Fibroblast of lung (primary cell): Measurements from ENCODE around the gene ANO4. TPM values are rescaled to one million over a fixed set of nuclear protein-coding genes. Genes with fewer than 3 reads are reported as not detected.

Experiments
- DNase-seq, 2 donors: peaks; one replicate each; pipeline versions ENCODE4 v3.0.0 to v3.0.0-alpha.2; 2010; ENCODE audit warnings: low read depth in 2 of 2
- H2AFZ ChIP-seq: 2 replicates; pipeline ENCODE4 v1.5.1; 2012; ENCODE audit warnings: low read length, control low read depth, inconsistent platforms
- H3K27ac ChIP-seq: 2 replicates; pipeline ENCODE4 v1.5.1; 2011; ENCODE audit warnings: low read length, control low read depth; ENCODE audit not compliant: insufficient read depth
- H3K27me3 ChIP-seq: 2 replicates; pipeline ENCODE4 v1.5.1; 2011; ENCODE audit warnings: mild to moderate bottlenecking, low read length; ENCODE audit not compliant: control insufficient read depth, insufficient read depth
- H3K36me3 ChIP-seq: 2 replicates; pipeline ENCODE4 v1.5.1; 2011; ENCODE audit warnings: low read length; ENCODE audit not compliant: control insufficient read depth, insufficient read depth
- H3K4me1 ChIP-seq: 2 replicates; pipeline ENCODE4 v1.5.1; 2011; ENCODE audit warnings: low read length; ENCODE audit not compliant: control insufficient read depth, insufficient read depth; ENCODE audit errors: extremely low read depth
- H3K4me2 ChIP-seq: 2 replicates; pipeline ENCODE4 v1.5.1; 2011; ENCODE audit warnings: low read length, control low read depth; ENCODE audit not compliant: insufficient read depth; ENCODE audit errors: extremely low read depth
- H3K4me3 ChIP-seq, 4 experiments: fragments of 200-600 bp in 1 of 4; sonication (generic) in 1 of 4; replicated peaks in 1 of 4; 2 replicates each; pipeline ENCODE4 v1.5.1; 2011 to 2016; ENCODE audit warnings: low read length in 4 of 4, low read depth in 3 of 4, mild to moderate bottlenecking in 3 of 4, control low read depth in 2 of 4, inconsistent platforms in 1 of 4, mixed read lengths in 1 of 4; ENCODE audit not compliant: insufficient read depth in 1 of 4; ENCODE audit errors: control extremely low read depth in 1 of 4
- H3K79me2 ChIP-seq: 2 replicates; pipeline ENCODE4 v1.5.1; 2012; ENCODE audit warnings: mild to moderate bottlenecking, low read length, inconsistent platforms; ENCODE audit not compliant: control insufficient read depth, insufficient read depth
- H3K9ac ChIP-seq: 2 replicates; pipeline ENCODE4 v1.5.1; 2011; ENCODE audit warnings: mild to moderate bottlenecking, low read length, control low read depth; ENCODE audit not compliant: insufficient read depth
- H3K9me3 ChIP-seq: 2 replicates; pipeline ENCODE4 v1.5.1; 2012; ENCODE audit warnings: low read depth, low read length; ENCODE audit not compliant: control insufficient read depth, insufficient read depth
- H4K20me1 ChIP-seq: 2 replicates; pipeline ENCODE4 v1.5.1; 2011; ENCODE audit warnings: low read length; ENCODE audit not compliant: control insufficient read depth, insufficient read depth; ENCODE audit errors: extremely low read depth
- CTCF ChIP-seq, 2 donors: IDR thresholded peaks in 1 of 2; conservative IDR thresholded peaks in 1 of 2; 1 replicate in 1 of 2; 2 replicates in 1 of 2; pipeline ENCODE4 v1.5.1; 2011 to 2012; ENCODE audit warnings: low read length in 2 of 2, control low read depth in 1 of 2, inconsistent platforms in 1 of 2, low read depth in 1 of 2, mild to moderate bottlenecking in 1 of 2
- EZH2 ChIP-seq: IDR thresholded peaks from 2 replicates; pipeline ENCODE4 v1.5.1; 2012; ENCODE audit warnings: low read length, control low read depth, mild to moderate bottlenecking; ENCODE audit errors: missing control alignments
- polyA plus RNA-seq, 2 donors: library from polyadenylated mRNA; depleted of rRNA in 1 of 2; stranded (reverse) in 1 of 2; unstranded in 1 of 2; fragments of >200 nt; gene quantifications; 2 replicates each; pipeline ENCODE4 v1.2.1, GENCODE V29; 2011 to 2012; ENCODE audit warnings: missing spikeins in 1 of 2
- total RNA-seq: library from RNA; depleted of rRNA; stranded (reverse); fragments of >200 nt; gene quantifications from 2 replicates; pipeline ENCODE4 v1.2.1, GENCODE V29; 2014

Gene ANO4
- total and polyA plus RNA-seq, 2 donors (not counting 1 experiment from before 2014, with no cell fraction given) = 11.7 to 42.3 TPM

DNA sequence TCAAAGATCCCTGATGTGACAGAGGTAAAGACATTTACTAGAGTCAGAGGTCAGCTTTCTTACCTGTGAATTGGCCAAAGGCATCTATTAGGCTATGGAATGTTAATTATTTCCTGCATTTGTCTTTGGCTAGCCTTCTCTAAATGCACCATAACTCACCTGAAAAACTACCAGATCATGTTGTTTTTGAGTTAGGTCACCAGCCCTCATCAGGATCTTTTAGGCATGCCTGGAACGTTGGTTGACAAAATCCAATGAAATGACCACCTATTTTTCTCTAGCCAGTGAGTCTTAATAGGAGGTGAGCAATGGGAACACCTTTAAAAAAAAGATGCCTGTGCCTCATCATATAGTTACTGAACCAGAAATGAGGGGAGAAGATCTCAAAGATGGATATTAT lies 46.2 kb downstream of the ANO4 start:
- Histone ChIP-seq H3K27ac (no peak overlapping the region), H3K9me3 (no peaks in the 10 kb centered on the region), H3K36me3 (no peaks in the 10 kb centered on the region), H3K4me2 (no peak overlapping the region), H3K27me3 (no peaks in the 10 kb centered on the region), H4K20me1 (no peaks in the 10 kb centered on the region), H3K4me1 (no peaks in the 10 kb centered on the region), H2AFZ (no peak overlapping the region), H3K79me2 (no peaks in the 10 kb centered on the region), H3K9ac (no peak overlapping the region), H3K4me3 (no peak overlapping the region)
- DNase-seq = no peak
- TF ChIP-seq CTCF (conservative IDR thresholded peaks at IDR 0.05 in 1 of 2, IDR thresholded peaks at IDR 0.05 in 1 of 2; ENCODE audit: low read depth in 1 of 2, low read length in 2 of 2) = no peak
- TF ChIP-seq EZH2 = no peak

GRCh38 chr12:100842156-100842555 lies 47.6 kb downstream of the ANO4 start:
- H3K27ac ChIP-seq = no peak overlapping the region
- H3K4me1 ChIP-seq = no peaks in the 10 kb centered on the region
- DNase-seq = peak in 1 of 2 donors; percentile 90
- H3K79me2 ChIP-seq = no peaks in the 10 kb centered on the region
- H3K9ac ChIP-seq = no peak overlapping the region
- H3K27me3 ChIP-seq = no peaks in the 10 kb centered on the region
- no peak overlapping the region for H3K4me2 ChIP-seq
- H3K36me3 ChIP-seq = no peaks in the 10 kb centered on the region
- no peak for TF ChIP-seq EZH2
- TF ChIP-seq CTCF (conservative IDR thresholded peaks at IDR 0.05 in 1 of 2, IDR thresholded peaks at IDR 0.05 in 1 of 2; ENCODE audit: low read depth in 1 of 2, low read length in 2 of 2) = no peak
- H4K20me1 ChIP-seq = no peaks in the 10 kb centered on the region
- H3K9me3 ChIP-seq = no peaks in the 10 kb centered on the region
- H3K4me3 ChIP-seq = no peak overlapping the region
- no peak overlapping the region for H2AFZ ChIP-seq

DNA sequence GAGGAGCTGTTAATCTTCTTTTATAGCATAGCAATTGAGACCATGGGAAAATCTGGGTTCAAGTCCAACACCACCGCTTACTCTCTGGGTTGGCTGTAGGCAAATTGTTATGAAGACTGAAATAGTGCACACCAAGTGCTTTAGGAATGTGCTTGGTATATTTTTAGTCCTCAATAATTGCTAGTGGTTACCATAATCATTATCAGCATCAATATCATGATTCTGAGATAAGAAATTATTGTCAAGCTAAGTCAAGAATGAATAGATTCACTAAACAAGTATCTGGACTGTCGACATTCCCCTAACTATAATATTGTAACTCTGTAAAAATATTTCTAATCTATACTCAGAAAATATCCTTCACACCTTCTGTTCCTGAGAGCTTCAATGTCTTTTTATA lies 48.5 kb downstream of the ANO4 start:
- no peaks in the 10 kb centered on the region for H3K27me3 ChIP-seq
- H3K4me1 ChIP-seq = no peaks in the 10 kb centered on the region
- H4K20me1 ChIP-seq = no peaks in the 10 kb centered on the region
- H2AFZ ChIP-seq = no peak overlapping the region
- TF ChIP-seq EZH2 = no peak
- no peak overlapping the region for H3K27ac ChIP-seq
- H3K36me3 ChIP-seq = no peaks in the 10 kb centered on the region
- H3K4me2 ChIP-seq = no peak overlapping the region
- H3K4me3 ChIP-seq = no peak overlapping the region
- no peaks in the 10 kb centered on the region for H3K9me3 ChIP-seq
- no peak for DNase-seq
- H3K9ac ChIP-seq = no peak overlapping the region
- H3K79me2 ChIP-seq = no peaks in the 10 kb centered on the region
